ENCODE data around the gene ANKRD65.

DNA sequence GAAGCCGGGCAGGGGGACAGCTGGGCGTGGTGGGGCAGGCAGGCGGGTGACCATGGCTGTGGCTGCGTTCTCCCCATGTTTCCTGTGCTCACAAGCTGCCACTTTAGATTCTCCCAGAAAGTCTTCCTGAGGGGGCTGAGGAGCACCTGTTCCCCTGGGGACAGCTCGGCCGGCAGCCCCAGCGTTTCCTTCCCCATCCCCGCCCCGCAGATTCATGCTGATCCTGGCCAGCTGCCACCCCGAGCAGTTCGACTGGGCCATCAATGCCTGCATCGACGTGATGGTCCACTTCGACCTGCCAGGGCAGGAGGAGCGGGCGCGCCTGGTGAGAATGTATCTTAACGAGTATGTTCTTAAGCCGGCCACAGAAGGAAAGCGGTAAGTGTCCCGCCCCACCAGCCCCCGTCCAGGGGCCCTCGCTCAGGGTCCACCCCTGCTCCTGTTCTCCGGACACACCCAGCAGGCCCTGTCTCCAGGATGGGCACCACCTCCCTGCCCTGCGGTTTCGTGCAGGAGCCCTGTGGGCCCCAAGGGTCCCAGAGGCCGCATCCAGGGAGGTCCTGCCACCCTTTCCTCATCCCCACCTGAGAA, 39.6 kb upstream of the ANKRD65 start:
- TF ChIP-seq, protein P1, sequence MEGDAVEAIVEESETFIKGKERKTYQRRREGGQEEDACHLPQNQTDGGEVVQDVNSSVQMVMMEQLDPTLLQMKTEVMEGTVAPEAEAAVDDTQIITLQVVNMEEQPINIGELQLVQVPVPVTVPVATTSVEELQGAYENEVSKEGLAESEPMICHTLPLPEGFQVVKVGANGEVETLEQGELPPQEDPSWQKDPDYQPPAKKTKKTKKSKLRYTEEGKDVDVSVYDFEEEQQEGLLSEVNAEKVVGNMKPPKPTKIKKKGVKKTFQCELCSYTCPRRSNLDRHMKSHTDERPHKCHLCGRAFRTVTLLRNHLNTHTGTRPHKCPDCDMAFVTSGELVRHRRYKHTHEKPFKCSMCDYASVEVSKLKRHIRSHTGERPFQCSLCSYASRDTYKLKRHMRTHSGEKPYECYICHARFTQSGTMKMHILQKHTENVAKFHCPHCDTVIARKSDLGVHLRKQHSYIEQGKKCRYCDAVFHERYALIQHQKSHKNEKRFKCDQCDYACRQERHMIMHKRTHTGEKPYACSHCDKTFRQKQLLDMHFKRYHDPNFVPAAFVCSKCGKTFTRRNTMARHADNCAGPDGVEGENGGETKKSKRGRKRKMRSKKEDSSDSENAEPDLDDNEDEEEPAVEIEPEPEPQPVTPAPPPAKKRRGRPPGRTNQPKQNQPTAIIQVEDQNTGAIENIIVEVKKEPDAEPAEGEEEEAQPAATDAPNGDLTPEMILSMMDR (conservative IDR thresholded peaks at IDR 0.05; ENCODE audit: low read depth, low read length) = no peak
- no peak for TF ChIP-seq EZH2 (IDR thresholded peaks at IDR 0.05; ENCODE audit: low read length, unreplicated experiment)
- TF ChIP-seq EZH2phosphoT487 (IDR thresholded peaks at IDR 0.05; ENCODE audit: borderline replicate concordance, low read length) = no peak
